HAP-1 (cell line): ENCODE results near the gene OTOG.

Source experiments
- DNase-seq, 2 experiments: peaks; one replicate each; pipeline ENCODE4 v3.0.0-alpha.2; 2016 to 2020; ENCODE audit warnings: low spot score in 2 of 2
- H3K27me3 ChIP-seq: fragments of 250-450 bp; sonication (Bioruptor Pico); 2 replicates; pipeline ENCODE4 v1.5.1; 2020; ENCODE audit warnings: low read depth, mild to moderate bottlenecking, moderate library complexity
- H3K36me3 ChIP-seq: fragments of 250-450 bp; sonication (Bioruptor Pico); replicated peaks from 2 replicates; pipeline ENCODE4 v1.5.1; 2020; ENCODE audit warnings: mild to moderate bottlenecking
- H3K4me1 ChIP-seq: fragments of 250-450 bp; sonication (Bioruptor Pico); 2 replicates; pipeline ENCODE4 v1.5.1; 2020; ENCODE audit warnings: mild to moderate bottlenecking
- H3K4me3 ChIP-seq: fragments of 250-450 bp; sonication (Bioruptor Pico); 2 replicates; pipeline ENCODE4 v1.5.1; 2020; ENCODE audit warnings: mild to moderate bottlenecking, moderate library complexity
- H3K9me3 ChIP-seq: fragments of 250-450 bp; sonication (Bioruptor Pico); 2 replicates; pipeline ENCODE4 v1.5.1; 2020; ENCODE audit warnings: mild to moderate bottlenecking, moderate library complexity
- in situ Hi-C: fragments of 300-500 bp; cut with MboI; formaldehyde crosslinking; loops from 3 replicates; pipeline ENCODE4 v1.14.3; 2020; ENCODE audit warnings: low sequenced_read_pairs, inconsistent platforms, mixed read lengths

OTOG gene

GRCh38 chr11:17552041-17552355 is 4.9 kb downstream of the OTOG start:
- in situ Hi-C loops: no loop called here
- no peak for DNase-seq
- H3K27me3 ChIP-seq: no peaks in the 10 kb centered on the region

DNA sequence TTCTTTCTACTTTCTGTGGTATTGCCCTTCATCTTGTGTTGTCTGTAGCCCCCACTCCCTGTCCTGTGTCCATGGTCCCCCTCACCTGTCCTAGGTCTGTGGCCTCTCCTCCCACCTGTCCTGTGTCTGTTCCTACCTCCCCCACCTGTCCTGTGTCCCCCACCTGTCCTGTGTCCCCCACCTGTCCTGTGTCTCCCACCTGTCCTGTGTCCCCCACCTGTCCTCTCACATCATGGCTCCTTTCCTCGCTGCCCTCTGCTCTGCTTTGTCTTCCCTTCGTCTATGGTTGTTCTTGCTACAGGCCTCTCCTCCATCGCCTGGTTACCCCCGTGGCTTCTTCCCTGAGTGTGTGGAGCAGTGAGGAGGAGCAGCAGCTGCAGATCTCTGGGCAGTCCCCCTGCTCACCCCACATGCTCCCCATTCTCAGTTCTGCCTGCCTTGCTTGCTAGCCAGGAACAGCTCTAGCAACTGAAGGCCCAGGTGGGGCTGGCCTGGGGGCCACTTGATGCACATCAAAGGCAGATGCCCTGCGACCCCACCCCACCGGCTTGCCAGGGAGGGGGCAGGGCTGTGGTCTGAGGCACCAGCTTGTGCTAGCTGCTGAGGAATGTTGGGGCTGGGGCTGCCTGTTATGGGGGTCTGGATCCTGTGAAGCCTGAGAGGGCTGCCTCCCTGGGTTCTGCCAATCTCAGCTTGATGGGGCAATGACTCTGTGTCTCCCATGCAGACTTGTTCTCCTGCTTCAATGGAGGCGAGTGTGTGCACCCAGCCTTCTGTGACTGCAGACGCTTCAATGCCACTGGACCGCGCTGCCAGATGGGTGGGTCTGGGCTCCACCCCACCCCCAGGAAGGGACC is 5.6 kb downstream of the OTOG start:
- in situ Hi-C loops: no loop called here
- Histone ChIP-seq H3K9me3 (no peaks in the 10 kb centered on the region), H3K27me3 (no peaks in the 10 kb centered on the region), H3K36me3 (no peaks in the 10 kb centered on the region), H3K4me3 (no peak overlapping the region), H3K4me1 (no peaks in the 10 kb centered on the region)
- no peak for DNase-seq

More at GRCh38 chr11:17552041-17552355, 4.9 kb downstream of the OTOG start:
- Histone ChIP-seq H3K9me3 (no peaks in the 10 kb centered on the region), H3K4me1 (no peaks in the 10 kb centered on the region), H3K36me3 (no peaks in the 10 kb centered on the region), H3K4me3 (no peak overlapping the region)

DNA sequence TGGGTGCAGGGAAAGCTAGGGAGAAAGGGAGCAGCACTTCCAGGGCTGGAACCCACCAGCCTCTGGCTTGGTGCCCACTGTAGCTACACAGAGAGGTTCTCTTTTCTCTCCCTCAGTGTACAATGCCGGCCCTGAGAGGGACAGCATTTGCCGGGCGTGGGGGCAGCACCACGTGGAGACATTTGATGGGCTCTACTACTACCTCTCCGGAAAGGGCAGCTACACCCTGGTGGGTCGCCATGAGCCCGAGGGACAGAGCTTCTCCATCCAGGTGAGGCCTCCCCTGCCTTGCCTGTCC is 6.1 kb downstream of the OTOG start:
- in situ Hi-C loops: no loop called here
- H3K27me3 ChIP-seq: no peaks in the 10 kb centered on the region
- H3K4me1 ChIP-seq: no peaks in the 10 kb centered on the region
- DNase-seq: no peak
- no peak overlapping the region for H3K4me3 ChIP-seq
- H3K36me3 ChIP-seq: no peaks in the 10 kb centered on the region
- H3K9me3 ChIP-seq: no peaks in the 10 kb centered on the region

DNA sequence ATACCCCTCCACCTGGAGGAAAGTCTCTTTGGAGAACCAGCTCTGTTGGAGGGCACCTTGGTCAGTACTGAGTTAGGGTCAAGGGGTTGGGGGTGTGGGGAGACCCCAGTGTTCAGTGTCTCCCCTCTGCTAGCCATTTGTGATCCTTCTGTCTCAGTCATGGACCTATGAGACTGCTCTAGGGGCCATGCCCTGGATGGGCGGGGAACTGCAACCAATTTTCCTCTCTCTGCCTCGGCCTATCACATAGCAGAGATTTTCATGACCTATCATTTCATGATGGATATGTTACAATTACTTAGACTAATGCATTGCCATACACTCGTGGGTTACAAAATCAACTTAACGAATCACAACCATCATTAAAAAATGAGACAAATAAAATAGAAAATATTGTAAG is 7.4 kb downstream of the OTOG start:
- Histone ChIP-seq H3K4me3 (no peak overlapping the region), H3K9me3 (no peaks in the 10 kb centered on the region), H3K4me1 (no peaks in the 10 kb centered on the region), H3K27me3 (no peaks in the 10 kb centered on the region), H3K36me3 (no peaks in the 10 kb centered on the region)
- DNase-seq: no peak
- in situ Hi-C loops: no loop called here

- H3K27me3 ChIP-seq: no peaks in the 10 kb centered on the region
Measured at GRCh38 chr11:17556999-17557398, 9.9 kb downstream of the OTOG start.

DNA sequence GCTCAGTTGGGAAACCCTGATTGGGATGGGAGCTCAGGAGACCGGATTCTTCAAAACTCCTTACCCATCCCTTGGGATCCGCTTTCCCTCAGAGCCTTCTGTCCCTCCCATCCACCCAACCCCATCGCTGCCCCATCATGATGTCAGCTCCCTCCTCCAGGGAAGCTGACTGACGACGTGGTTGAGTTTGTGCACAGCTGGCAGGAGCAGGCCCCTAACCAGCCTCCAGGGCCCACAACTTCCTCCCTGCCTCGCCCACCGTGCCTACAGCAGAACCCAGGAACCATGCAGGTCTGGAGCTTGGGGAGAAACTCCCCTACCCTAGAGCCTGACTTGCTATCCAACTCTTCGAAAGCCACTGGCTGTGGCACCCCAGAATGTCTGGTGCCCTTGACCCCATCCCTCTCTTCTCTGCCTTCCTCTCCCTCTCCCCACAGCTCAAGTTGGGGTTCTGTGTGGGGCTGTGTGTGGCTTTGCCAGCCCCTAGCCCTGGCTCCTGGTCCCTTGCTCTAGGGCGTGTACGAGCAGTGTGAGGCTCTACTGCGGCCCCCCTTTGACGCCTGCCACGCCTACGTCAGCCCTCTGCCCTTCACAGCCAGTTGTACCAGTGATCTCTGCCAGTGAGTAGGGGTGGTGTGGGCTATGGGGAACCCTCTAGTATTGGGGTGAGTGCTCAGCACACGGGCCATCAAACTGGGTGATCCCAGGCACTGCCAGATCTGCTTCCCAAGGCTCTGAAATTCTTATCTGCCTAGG is 11.1 kb downstream of the OTOG start:
- Histone ChIP-seq H3K4me1 (no peaks in the 10 kb centered on the region), H3K27me3 (no peaks in the 10 kb centered on the region), H3K9me3 (no peaks in the 10 kb centered on the region), H3K4me3 (no peak overlapping the region), H3K36me3 (no peaks in the 10 kb centered on the region)
- DNase-seq: no peak
- in situ Hi-C loops: no loop called here

More at GRCh38 chr11:17556999-17557398, 9.9 kb downstream of the OTOG start:
- Histone ChIP-seq H3K9me3 (no peaks in the 10 kb centered on the region), H3K36me3 (no peaks in the 10 kb centered on the region), H3K4me1 (no peaks in the 10 kb centered on the region), H3K4me3 (no peak overlapping the region)
- in situ Hi-C loops: no loop called here
- no peak for DNase-seq

- Histone ChIP-seq H3K27me3 (no peaks in the 10 kb centered on the region), H3K9me3 (no peaks in the 10 kb centered on the region), H3K4me3 (no peak overlapping the region), H3K4me1 (no peaks in the 10 kb centered on the region), H3K36me3 (no peaks in the 10 kb centered on the region)
- in situ Hi-C loops: no loop called here
- no peak for DNase-seq
Measured at GRCh38 chr11:17558916-17559315, 11.9 kb downstream of the OTOG start.

GRCh38 chr11:17559341-17560087 is 12.5 kb downstream of the OTOG start:
- in situ Hi-C loops: no loop called here
- no peaks in the 10 kb centered on the region for H3K36me3 ChIP-seq
- no peaks in the 10 kb centered on the region for H3K27me3 ChIP-seq
- H3K9me3 ChIP-seq: no peaks in the 10 kb centered on the region
- H3K4me3 ChIP-seq: no peak overlapping the region
- H3K4me1 ChIP-seq: no peaks in the 10 kb centered on the region
- no peak for DNase-seq

GRCh38 chr11:17560281-17561110 is 13.4 kb downstream of the OTOG start:
- DNase-seq: no peak
- H3K27me3 ChIP-seq: no peaks in the 10 kb centered on the region
- H3K4me1 ChIP-seq: no peaks in the 10 kb centered on the region
- in situ Hi-C loops: no loop called here
- H3K4me3 ChIP-seq: no peak overlapping the region
- no peaks in the 10 kb centered on the region for H3K36me3 ChIP-seq
- H3K9me3 ChIP-seq: no peaks in the 10 kb centered on the region

DNA sequence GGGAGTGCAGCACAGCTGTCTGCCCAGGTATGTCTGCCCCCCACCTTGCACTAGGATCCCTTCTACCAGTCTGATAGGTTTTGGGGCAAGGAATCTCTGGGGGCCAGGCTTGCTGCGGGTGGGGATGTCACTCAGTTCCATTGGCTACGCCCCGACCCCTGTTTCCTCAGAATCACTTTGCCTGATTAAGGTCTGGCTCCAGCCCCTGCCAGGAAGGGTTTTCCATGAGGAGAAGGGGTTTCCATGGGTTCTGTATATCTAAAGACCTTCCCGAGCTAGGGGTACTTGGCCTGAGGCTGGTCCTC is 14.0 kb downstream of the OTOG start:
- in situ Hi-C loops: no loop called here
- no peaks in the 10 kb centered on the region for H3K9me3 ChIP-seq
- no peaks in the 10 kb centered on the region for H3K27me3 ChIP-seq
- no peaks in the 10 kb centered on the region for H3K4me1 ChIP-seq
- H3K4me3 ChIP-seq: no peak overlapping the region
- H3K36me3 ChIP-seq: no peaks in the 10 kb centered on the region
- DNase-seq: no peak

- no peak overlapping the region for H3K4me3 ChIP-seq
- in situ Hi-C loops: no loop called here
- H3K27me3 ChIP-seq: no peaks in the 10 kb centered on the region
- H3K9me3 ChIP-seq: no peaks in the 10 kb centered on the region
- no peaks in the 10 kb centered on the region for H3K4me1 ChIP-seq
- H3K36me3 ChIP-seq: no peaks in the 10 kb centered on the region
- peak in 1 of 2 experiments; percentile 4 for DNase-seq
Measured at GRCh38 chr11:17561526-17561925, 14.5 kb downstream of the OTOG start.

DNA sequence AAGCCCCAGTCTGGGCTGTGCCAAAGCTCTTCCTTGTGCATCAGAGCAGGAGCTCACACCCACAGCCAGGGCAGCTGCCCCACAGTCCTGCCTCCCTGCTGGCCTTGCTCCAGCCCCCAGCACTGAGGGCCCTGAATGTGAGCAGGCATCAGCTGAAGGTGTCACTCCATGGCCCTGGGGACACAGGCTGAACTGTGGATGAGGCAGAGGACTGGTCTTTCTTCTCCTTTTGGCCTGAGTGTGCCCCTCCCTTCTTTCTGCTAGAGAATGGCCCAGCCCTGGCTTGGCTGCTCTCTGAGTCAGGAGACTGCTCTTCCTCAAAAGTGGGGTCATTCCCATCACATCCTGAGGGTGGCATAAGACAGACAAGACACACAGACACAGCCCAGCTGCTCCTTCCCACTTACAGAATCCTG is 16.2 kb downstream of the OTOG start:
- no peak for DNase-seq
- H3K4me3 ChIP-seq: no peak overlapping the region
- in situ Hi-C loops: no loop called here
- no peaks in the 10 kb centered on the region for H3K4me1 ChIP-seq
- H3K36me3 ChIP-seq: no peaks in the 10 kb centered on the region
- H3K9me3 ChIP-seq: no peaks in the 10 kb centered on the region
- no peaks in the 10 kb centered on the region for H3K27me3 ChIP-seq

DNA sequence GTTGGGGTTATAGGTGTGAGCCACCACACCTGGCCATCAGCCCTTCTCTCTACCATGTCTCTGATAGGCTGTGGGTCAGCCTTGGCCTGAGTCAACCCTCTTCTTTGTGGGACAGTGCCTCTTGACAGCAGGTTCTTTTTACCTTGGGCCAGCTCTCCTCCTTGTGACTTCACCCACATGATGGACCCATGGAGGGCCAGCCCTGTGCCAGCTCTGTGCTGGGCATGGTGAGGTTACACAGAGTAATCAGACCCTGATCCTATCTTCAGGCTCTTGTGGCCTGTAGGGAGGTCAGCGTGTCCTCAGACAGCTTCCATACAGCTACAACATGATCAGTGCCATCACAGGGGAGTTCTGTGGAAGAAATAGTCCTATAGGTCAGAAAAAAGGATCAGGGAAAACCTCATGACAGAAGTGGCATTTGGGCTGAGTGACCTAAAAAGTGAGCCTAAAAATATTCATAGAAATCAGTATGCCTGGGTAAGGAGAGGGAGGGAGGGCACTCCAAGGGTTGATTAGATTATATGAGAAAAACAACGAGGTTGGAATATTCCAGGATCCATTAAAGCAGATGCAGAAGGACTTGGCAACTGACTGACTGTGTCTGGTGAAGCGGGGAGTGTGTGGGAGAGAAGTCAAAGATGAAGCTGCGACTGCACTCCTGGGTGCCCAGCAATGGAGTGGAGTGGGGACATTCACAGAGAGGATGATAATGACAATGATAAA is 17.1 kb downstream of the OTOG start:
- in situ Hi-C loops: no loop called here
- Histone ChIP-seq H3K36me3 (no peaks in the 10 kb centered on the region), H3K4me3 (no peak overlapping the region), H3K9me3 (no peaks in the 10 kb centered on the region), H3K4me1 (no peaks in the 10 kb centered on the region), H3K27me3 (no peaks in the 10 kb centered on the region)
- no peak for DNase-seq
